Transverse colon (tissue), 3 donors: Measurements from ENCODE around the gene PPP6R2.

Source experiments
- CTCF ChIP-seq, 5 experiments: fragments of 200-600 bp in 3 of 5; fragments of 450-650 bp in 2 of 5; sonication (generic) in 3 of 5; IDR thresholded peaks; 1 replicate in 2 of 5; 2 replicates in 3 of 5; pipeline ENCODE4 v1.5.1; 2016 to 2017; ENCODE audit warnings: antibody characterized with exemption in 5 of 5, inconsistent platforms in 3 of 5, mild to moderate bottlenecking in 2 of 5, moderate library complexity in 1 of 5
- EP300 ChIP-seq: sonication (generic); formaldehyde crosslinking; IDR thresholded peaks from one replicate; pipeline ENCODE4 v1.6.1; 2017; ENCODE audit warnings: antibody characterized with exemption, low read depth

GRCh38 chr22:50297510-50298265 lies 45.4 kb upstream of the PPP6R2 start:
- TF ChIP-seq CTCF (IDR thresholded peaks at IDR 0.05): no peak
- no peak for TF ChIP-seq EP300
